Osteoblast (primary cell): ENCODE measurements around the gene ZDHHC11. TPM values are rescaled to one million over a fixed set of nuclear protein-coding genes. Genes with fewer than 3 reads are reported as not detected.
"Not testable (repeated sequence)": the region's sequence is repeated elsewhere in the genome, so short reads cannot be mapped to it uniquely, and the experiment has no call there.

Source experiments
- DNase-seq: peaks from one replicate; pipeline ENCODE4 v3.0.0; 2011; ENCODE audit warnings: low spot score, mixed read lengths; ENCODE audit not compliant: insufficient read length; ENCODE audit errors: missing footprints
- H2AFZ ChIP-seq: 2 replicates; pipeline ENCODE4 v1.6.0; 2011; ENCODE audit warnings: mild to moderate bottlenecking, low read length
- H3K27ac ChIP-seq: 2 replicates; pipeline ENCODE4 v1.5.1; 2011; ENCODE audit warnings: mild to moderate bottlenecking, low read depth, low read length, moderate library complexity
- H3K27me3 ChIP-seq: 2 replicates; pipeline ENCODE4 v1.6.0; 2012; ENCODE audit warnings: mild to moderate bottlenecking, control low read depth, inconsistent platforms, low read length, moderate library complexity; ENCODE audit not compliant: insufficient read depth
- H3K36me3 ChIP-seq: 2 replicates; pipeline ENCODE4 v1.5.1; 2011; ENCODE audit warnings: mild to moderate bottlenecking, low read length, control low read depth, moderate library complexity; ENCODE audit not compliant: insufficient read depth
- H3K4me1 ChIP-seq: 2 replicates; pipeline ENCODE4 v1.5.1; 2011; ENCODE audit warnings: mild to moderate bottlenecking, low read length, control low read depth, moderate library complexity; ENCODE audit not compliant: insufficient read depth
- H3K4me2 ChIP-seq: 2 replicates; pipeline ENCODE4 v1.6.0; 2011; ENCODE audit warnings: mild to moderate bottlenecking, low read length; ENCODE audit not compliant: insufficient read depth
- H3K4me3 ChIP-seq: fragments of 200-600 bp; sonication (generic); 3 replicates; pipeline ENCODE4 v1.5.1; 2012; ENCODE audit warnings: mild to moderate bottlenecking, low read length, inconsistent platforms; ENCODE audit not compliant: insufficient read depth
- H3K79me2 ChIP-seq: 2 replicates; pipeline ENCODE4 v1.6.0; 2012; ENCODE audit warnings: mild to moderate bottlenecking, low read length, control low read depth, inconsistent platforms; ENCODE audit not compliant: insufficient read depth
- H3K9me3 ChIP-seq: 2 replicates; pipeline ENCODE4 v1.5.1; 2011; ENCODE audit warnings: low read depth, low read length, control low read depth
- H4K20me1 ChIP-seq: 2 replicates; pipeline ENCODE4 v1.6.0; 2012; ENCODE audit warnings: mild to moderate bottlenecking, low read length, control low read depth; ENCODE audit not compliant: insufficient read depth
- CTCF ChIP-seq: IDR thresholded peaks from 2 replicates; pipeline ENCODE4 v1.5.1; 2011; ENCODE audit warnings: mild to moderate bottlenecking, low read depth, low read length, moderate library complexity; ENCODE audit errors: extremely low read depth
- total RNA-seq: library from RNA; depleted of rRNA; stranded (reverse); fragments of >200 nt; gene quantifications from 2 replicates; pipeline ENCODE4 v1.2.3, GENCODE V29; 2012

The ZDHHC11 gene
- total RNA-seq, 1 donor: 1.8 TPM

- DNase-seq: peak; percentile 66
- Histone ChIP-seq H3K4me3 (no peak overlapping the region), H3K4me2 (no peak overlapping the region), H3K27me3 (peaks cover 5% of the 10 kb centered on the region), H3K79me2 (no peaks in the 10 kb centered on the region), H3K36me3 (no peaks in the 10 kb centered on the region), H2AFZ (no peak overlapping the region), H3K9me3 (no peaks in the 10 kb centered on the region), H3K27ac (no peak overlapping the region), H3K4me1 (no peaks in the 10 kb centered on the region), H4K20me1 (no peaks in the 10 kb centered on the region)
- no peak for TF ChIP-seq CTCF
These were observed 3.4 kb upstream of the ZDHHC11 start for GRCh38 chr5:854217-854616.

- H3K4me1 ChIP-seq, H3K27me3 ChIP-seq, H4K20me1 ChIP-seq, H3K4me3 ChIP-seq, H2AFZ ChIP-seq, H3K9me3 ChIP-seq, H3K4me2 ChIP-seq, H3K79me2 ChIP-seq, H3K27ac ChIP-seq, H3K36me3 ChIP-seq: not testable (repeated sequence)
- DNase-seq: peak; percentile 80
These were observed 2.8 kb upstream of the ZDHHC11 start for GRCh38 chr5:853416-854090.

- H3K79me2 ChIP-seq: no peaks in the 10 kb centered on the region
- H3K36me3 ChIP-seq: no peaks in the 10 kb centered on the region
- no peak for DNase-seq
- no peaks in the 10 kb centered on the region for H4K20me1 ChIP-seq
- H3K4me2 ChIP-seq: no peak overlapping the region
- no peak overlapping the region for H3K27ac ChIP-seq
- no peaks in the 10 kb centered on the region for H3K9me3 ChIP-seq
- no peak overlapping the region for H2AFZ ChIP-seq
- peaks cover 5% of the 10 kb centered on the region for H3K27me3 ChIP-seq
- TF ChIP-seq CTCF: no peak
- no peak overlapping the region for H3K4me3 ChIP-seq
- no peaks in the 10 kb centered on the region for H3K4me1 ChIP-seq
These were observed 1.9 kb upstream of the ZDHHC11 start for GRCh38 chr5:852431-853401.

GRCh38 chr5:852018-852417 lies 1.2 kb upstream of the ZDHHC11 start:
- no peak overlapping the region for H3K4me3 ChIP-seq
- H3K9me3 ChIP-seq: no peaks in the 10 kb centered on the region
- H3K36me3 ChIP-seq: no peaks in the 10 kb centered on the region
- H3K27ac ChIP-seq: no peak overlapping the region
- no peak for TF ChIP-seq CTCF
- H3K27me3 ChIP-seq: peaks cover 5% of the 10 kb centered on the region
- no peaks in the 10 kb centered on the region for H4K20me1 ChIP-seq
- peak; percentile 38 for DNase-seq
- no peak overlapping the region for H2AFZ ChIP-seq
- H3K4me2 ChIP-seq: no peak overlapping the region
- H3K4me1 ChIP-seq: no peaks in the 10 kb centered on the region
- H3K79me2 ChIP-seq: no peaks in the 10 kb centered on the region
